H1 (cell line): ENCODE data around the gene AFF4. TPM values are rescaled to one million over a fixed set of nuclear protein-coding genes. Genes with fewer than 3 reads are reported as not detected.

Source experiments
- CHD7 ChIP-seq: fragments of 300-600 bp; sonication (generic); IDR thresholded peaks from 2 replicates; pipeline ENCODE4 v1.7.1; 2012; ENCODE audit warnings: low read length, moderate library complexity, mild to moderate bottlenecking, inconsistent platforms; ENCODE audit not compliant: insufficient replicate concordance
- GTF2F1 ChIP-seq: IDR thresholded peaks from 2 replicates; pipeline ENCODE4 v1.6.1; 2012; ENCODE audit warnings: low read depth, low read length, improper control_type of control experiment, borderline replicate concordance
- RXRA ChIP-seq: IDR thresholded peaks from 2 replicates; pipeline ENCODE4 v1.6.1; 2011; ENCODE audit warnings: low read depth, mild to moderate bottlenecking, low read length, moderate library complexity; ENCODE audit not compliant: insufficient read depth
- ZNF274 ChIP-seq: IDR thresholded peaks from 2 replicates; pipeline ENCODE4 v1.7.0; 2012; ENCODE audit warnings: low read length, borderline replicate concordance; ENCODE audit errors: extremely low read depth
- polyA plus RNA-seq, 7 experiments: library from polyadenylated mRNA; depleted of rRNA in 3 of 7; stranded (reverse) in 5 of 7; unstranded in 2 of 7; fragments of >200 nt in 5 of 7; fragments of 200-250 nt in 2 of 7; gene quantifications; 1 replicate in 5 of 7; 2 replicates in 1 of 7; 4 replicates in 1 of 7; pipeline versions ENCODE4 v1.2.1 to v1.2.3, GENCODE V29; 2011 to 2013; ENCODE audit warnings: missing spikeins in 2 of 7, mixed read lengths in 2 of 7
- total RNA-seq: library from RNA; stranded (reverse); fragmentation: NEBNext Ultra II Directional; extraction: Animal tissue kit (Norgen Biotek cat#: 25700); gene quantifications from 2 replicates; pipeline ENCODE4 v1.2.1, GENCODE V29; 2021

The AFF4 gene
- total and polyA plus RNA-seq, 2 of the 8 experiments (the other 6 are each of a cell fraction or from before 2014, with no cell fraction given), result 12.0 to 61.4 TPM

DNA sequence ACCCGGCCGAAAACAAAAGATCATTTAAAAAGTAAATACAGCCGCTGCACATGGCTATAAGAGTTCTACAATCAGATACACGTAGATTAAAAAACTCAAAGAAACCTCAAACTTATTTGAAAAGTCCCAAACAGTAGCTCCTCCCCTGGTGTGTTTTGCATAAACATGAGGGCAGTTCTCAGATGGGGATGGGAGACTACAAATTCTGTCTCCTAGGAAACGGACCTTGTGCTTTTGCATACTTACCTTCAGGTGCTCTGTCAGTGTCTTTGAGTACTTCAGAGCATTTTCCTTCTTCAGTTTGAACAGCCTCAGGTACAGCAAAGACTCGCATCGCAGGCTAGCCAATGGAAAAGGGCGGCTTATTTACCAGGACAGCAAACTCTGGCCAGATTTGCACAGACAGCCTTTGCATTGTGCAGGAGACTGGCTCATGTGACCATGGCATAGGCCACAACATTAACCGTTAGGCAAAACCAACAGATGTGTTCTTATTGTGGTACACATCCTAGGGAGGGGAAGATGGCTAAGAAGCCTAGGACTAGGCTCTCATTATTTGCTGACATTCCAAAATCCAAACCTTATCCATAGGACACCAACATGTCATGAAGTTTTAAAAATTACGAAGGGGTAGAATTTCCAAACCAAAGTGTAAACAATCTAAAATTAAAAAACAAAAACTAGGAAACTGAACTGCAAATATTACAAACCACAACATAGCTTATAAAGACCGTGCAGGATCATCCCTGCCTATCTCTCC is 77.2 kb downstream of the AFF4 start (continued):
- no peak for TF ChIP-seq CHD7
- TF ChIP-seq GTF2F1, result no peak
- no peak for TF ChIP-seq RXRA
- TF ChIP-seq ZNF274, result no peak
